ENCODE measurements around the gene USP13. TPM values are rescaled to one million over a fixed set of nuclear protein-coding genes. Genes with fewer than 3 reads are reported as not detected.

USP13 gene
- total and polyA plus RNA-seq, 2 donors from 2014 or later = 3.0 to 9.0 TPM

DNA sequence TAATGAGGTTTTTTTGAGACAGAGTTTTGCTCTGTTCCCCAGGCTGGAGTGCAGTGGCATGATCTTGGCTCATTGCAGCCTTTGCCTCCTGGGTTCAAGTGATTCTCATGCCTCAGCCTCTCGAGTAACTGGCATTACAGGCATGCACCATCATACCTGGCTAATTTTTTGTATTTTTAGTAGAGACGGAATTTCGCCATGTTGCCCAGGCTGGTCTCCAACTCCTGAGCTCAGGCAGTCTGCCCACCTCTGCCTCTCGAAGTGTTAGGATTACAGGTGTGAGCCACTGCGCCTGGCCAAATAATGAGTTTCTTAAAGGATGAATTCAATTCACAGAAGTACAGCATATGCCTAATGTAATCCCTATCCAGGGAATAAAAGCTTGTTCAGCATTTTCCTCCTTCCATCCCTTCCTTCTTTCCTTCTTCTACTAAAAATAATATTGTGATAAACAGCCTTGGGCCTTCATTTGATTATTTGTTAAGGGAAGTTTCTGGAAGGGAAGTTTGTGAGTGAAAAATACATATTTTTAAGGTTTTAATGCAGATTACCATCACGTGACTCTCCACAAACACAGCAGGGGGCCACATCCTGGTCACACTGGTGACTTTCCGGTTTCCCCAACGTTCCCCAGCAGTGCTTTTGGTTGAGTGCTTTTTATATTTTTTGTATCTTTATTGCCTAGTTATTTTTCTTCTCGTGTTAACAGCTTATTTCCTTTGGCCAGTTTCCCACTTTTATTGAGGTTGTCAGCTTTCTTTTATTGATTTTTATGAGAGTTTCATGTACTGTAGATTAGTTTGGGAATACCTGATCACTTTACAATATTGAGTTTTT lies 116.8 kb downstream of the USP13 start:
- Histone ChIP-seq H3K36me3 (ENCODE audit: control insufficient read depth in 2 of 3, insufficient read depth in 3 of 3, low read length in 3 of 3) (peaks cover 0 to 5% (median 3%) of the 10 kb centered on the region in 3 donors), H3K9me3 (ENCODE audit: control insufficient read depth in 2 of 3, insufficient read depth in 1 of 3, low read length in 3 of 3) (no peaks in the 10 kb centered on the region), H3K9ac (ENCODE audit: low read length in 3 of 3) (no peak overlapping the region), H3K27ac (ENCODE audit: low read depth in 2 of 2, low read length in 2 of 2) (no peak overlapping the region), H3K4me1 (ENCODE audit: control insufficient read depth in 2 of 3, insufficient read depth in 2 of 3, low read depth in 1 of 3, low read length in 3 of 3) (no peaks in the 10 kb centered on the region), H3K27me3 (ENCODE audit: control insufficient read depth, insufficient read depth, low read length) (no peaks in the 10 kb centered on the region), H3K4me3 (ENCODE audit: low read length in 3 of 3) (no peak overlapping the region)
- intact Hi-C loops (cut with DNase I) = no loop called here
- TF ChIP-seq, protein P1, sequence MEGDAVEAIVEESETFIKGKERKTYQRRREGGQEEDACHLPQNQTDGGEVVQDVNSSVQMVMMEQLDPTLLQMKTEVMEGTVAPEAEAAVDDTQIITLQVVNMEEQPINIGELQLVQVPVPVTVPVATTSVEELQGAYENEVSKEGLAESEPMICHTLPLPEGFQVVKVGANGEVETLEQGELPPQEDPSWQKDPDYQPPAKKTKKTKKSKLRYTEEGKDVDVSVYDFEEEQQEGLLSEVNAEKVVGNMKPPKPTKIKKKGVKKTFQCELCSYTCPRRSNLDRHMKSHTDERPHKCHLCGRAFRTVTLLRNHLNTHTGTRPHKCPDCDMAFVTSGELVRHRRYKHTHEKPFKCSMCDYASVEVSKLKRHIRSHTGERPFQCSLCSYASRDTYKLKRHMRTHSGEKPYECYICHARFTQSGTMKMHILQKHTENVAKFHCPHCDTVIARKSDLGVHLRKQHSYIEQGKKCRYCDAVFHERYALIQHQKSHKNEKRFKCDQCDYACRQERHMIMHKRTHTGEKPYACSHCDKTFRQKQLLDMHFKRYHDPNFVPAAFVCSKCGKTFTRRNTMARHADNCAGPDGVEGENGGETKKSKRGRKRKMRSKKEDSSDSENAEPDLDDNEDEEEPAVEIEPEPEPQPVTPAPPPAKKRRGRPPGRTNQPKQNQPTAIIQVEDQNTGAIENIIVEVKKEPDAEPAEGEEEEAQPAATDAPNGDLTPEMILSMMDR (IDR thresholded peaks at IDR 0.05; ENCODE audit: borderline replicate concordance, extremely low read depth, insufficient read depth) = no peak
- peak in 2 of 5 donors; percentile 6 to 7 for DNase-seq
- FAIRE-seq = no peak

GRCh38 chr3:179771797-179772196 lies 119.0 kb downstream of the USP13 start:
- no peak overlapping the region for H3K4me3 ChIP-seq (ENCODE audit: low read length in 3 of 3)
- no peak overlapping the region for H3K27ac ChIP-seq (ENCODE audit: low read depth in 2 of 2, low read length in 2 of 2)
- no peak for FAIRE-seq
- no peaks in the 10 kb centered on the region for H3K36me3 ChIP-seq (ENCODE audit: control insufficient read depth in 2 of 3, insufficient read depth in 3 of 3, low read length in 3 of 3)
- no peak for DNase-seq
- no peaks in the 10 kb centered on the region for H3K27me3 ChIP-seq (ENCODE audit: control insufficient read depth, insufficient read depth, low read length)
- TF ChIP-seq, protein P1 (IDR thresholded peaks at IDR 0.05; ENCODE audit: borderline replicate concordance, extremely low read depth, insufficient read depth) = no peak
- H3K4me1 ChIP-seq (ENCODE audit: control insufficient read depth in 2 of 3, insufficient read depth in 2 of 3, low read depth in 1 of 3, low read length in 3 of 3) = no peaks in the 10 kb centered on the region
- no peaks in the 10 kb centered on the region for H3K9me3 ChIP-seq (ENCODE audit: control insufficient read depth in 2 of 3, insufficient read depth in 1 of 3, low read length in 3 of 3)
- H3K9ac ChIP-seq (ENCODE audit: low read length in 3 of 3) = no peak overlapping the region
- intact Hi-C loops (cut with DNase I) = no loop called here

- DNase-seq = no peak
- TF ChIP-seq, protein P1 (IDR thresholded peaks at IDR 0.05; ENCODE audit: borderline replicate concordance, extremely low read depth, insufficient read depth) = no peak
- Histone ChIP-seq H3K36me3 (ENCODE audit: control insufficient read depth in 2 of 3, insufficient read depth in 3 of 3, low read length in 3 of 3) (no peaks in the 10 kb centered on the region), H3K4me3 (ENCODE audit: low read length in 3 of 3) (no peak overlapping the region), H3K9me3 (ENCODE audit: control insufficient read depth in 2 of 3, insufficient read depth in 1 of 3, low read length in 3 of 3) (no peaks in the 10 kb centered on the region), H3K27ac (ENCODE audit: low read depth in 2 of 2, low read length in 2 of 2) (no peak overlapping the region), H3K27me3 (ENCODE audit: control insufficient read depth, insufficient read depth, low read length) (no peaks in the 10 kb centered on the region), H3K9ac (ENCODE audit: low read length in 3 of 3) (no peak overlapping the region), H3K4me1 (ENCODE audit: control insufficient read depth in 2 of 3, insufficient read depth in 2 of 3, low read depth in 1 of 3, low read length in 3 of 3) (no peaks in the 10 kb centered on the region)
- no peak for FAIRE-seq
- intact Hi-C loops (cut with DNase I) = no loop called here
Observed at GRCh38 chr3:179772297-179772696, 119.5 kb downstream of the USP13 start.
